Sigmoid colon (tissue), 7 donors: Measurements from ENCODE around the gene NFIB. TPM values are rescaled to one million over a fixed set of nuclear protein-coding genes. Genes with fewer than 3 reads are reported as not detected.

Source experiments
- DNase-seq: peaks from one replicate; pipeline ENCODE4 v3.0.0-alpha.2; 2019
- H3K27ac ChIP-seq, 4 donors: fragments of 200-600 bp; sonication (generic); one replicate each; pipeline ENCODE4 v1.5.1; 2016 to 2019; ENCODE audit warnings: mild to moderate bottlenecking in 1 of 4
- H3K27me3 ChIP-seq, 3 donors: fragments of 200-600 bp; sonication (generic); one replicate each; pipeline ENCODE4 v1.5.1; 2019; ENCODE audit warnings: mild to moderate bottlenecking in 1 of 3
- H3K36me3 ChIP-seq, 4 donors: fragments of 200-600 bp; sonication (generic); one replicate each; pipeline ENCODE4 v1.5.1; 2016 to 2019
- H3K4me1 ChIP-seq, 4 donors: fragments of 200-600 bp; sonication (generic); one replicate each; pipeline ENCODE4 v1.5.1; 2017 to 2019
- H3K4me3 ChIP-seq, 4 donors: fragments of 200-600 bp; sonication (generic); one replicate each; pipeline ENCODE4 v1.5.1; 2017 to 2019; ENCODE audit warnings: mild to moderate bottlenecking in 2 of 4, moderate library complexity in 1 of 4
- H3K9me3 ChIP-seq, 4 donors: fragments of 200-600 bp in 3 of 4; sonication (generic) in 3 of 4; one replicate each; pipeline versions ENCODE4 v1.5.1 to v1.6.1; 2013 to 2019
- CTCF ChIP-seq, 4 experiments: fragments of 450-650 bp in 3 of 4; fragments of 200-600 bp in 1 of 4; IDR thresholded peaks; one replicate each; pipeline ENCODE4 v1.5.1; 2016 to 2019; ENCODE audit warnings: antibody characterized with exemption in 4 of 4, mild to moderate bottlenecking in 3 of 4, moderate library complexity in 2 of 4
- EP300 ChIP-seq, 4 donors: sonication (generic); formaldehyde crosslinking; IDR thresholded peaks; one replicate each; pipeline ENCODE4 v1.6.1; 2017; ENCODE audit warnings: antibody characterized with exemption in 4 of 4
- POLR2A ChIP-seq, 2 donors: fragments of 450-650 bp; IDR thresholded peaks; one replicate each; pipeline ENCODE4 v1.6.1; 2016; ENCODE audit warnings: antibody characterized with exemption in 2 of 2, mild to moderate bottlenecking in 2 of 2, moderate library complexity in 2 of 2
- POLR2AphosphoS5 ChIP-seq, 4 donors: sonication (generic); formaldehyde crosslinking; IDR thresholded peaks; one replicate each; pipeline ENCODE4 v1.6.1; 2017; ENCODE audit warnings: antibody characterized with exemption in 4 of 4
- WGBS, 2 donors: extraction: QIAGEN DNeasy Blood & Tissue Kit; methylation state at CpG; one replicate each; pipeline ENCODE4 v1.1.7; 2013; 5-methylcytosine and 5-hydroxymethylcytosine counted together
- intact Hi-C: fragments of 100-400 bp; cut with DNase I; formaldehyde crosslinking; loops from one replicate; pipeline ENCODE4 v1.15.1; 2023
- polyA plus RNA-seq, 3 donors: library from polyadenylated mRNA; stranded (reverse); fragments of 200-250 nt; gene quantifications; one replicate each; pipeline ENCODE4 v1.2.3, GENCODE V29; 2013
- total RNA-seq, 4 donors: library from RNA; depleted of rRNA; stranded (reverse); fragments of >200 nt; gene quantifications; one replicate each; pipeline ENCODE4 v1.1.0, GENCODE V29; 2016
- donor health status: healthy with polysubstance abuse.
- donor health status: Bipolar disorder and iron deficiency.
- donor health status: healthy.

Gene NFIB
- total and polyA plus RNA-seq, 7 donors = 3.7 to 129 (median 45.3) TPM

- intact Hi-C loops = no loop called here
- peak overlapping the region in 3 of 4 donors; percentile 7 to 61 (median 33) for H3K27ac ChIP-seq
- no peaks in the 10 kb centered on the region for H3K36me3 ChIP-seq
- no peaks in the 10 kb centered on the region for H3K27me3 ChIP-seq
- H3K4me1 ChIP-seq = peaks cover 2 to 86% (median 64%) of the 10 kb centered on the region in 4 donors
- DNase-seq = no peak
- TF ChIP-seq CTCF (IDR thresholded peaks at IDR 0.05) (no peak), EP300 (IDR thresholded peaks at IDR 0.05) (no peak), POLR2A (IDR thresholded peaks at IDR 0.05) (no peak), POLR2AphosphoS5 (IDR thresholded peaks at IDR 0.05) (no peak)
- no peaks in the 10 kb centered on the region for H3K9me3 ChIP-seq
- WGBS, 2 donors = 0 to 46% methylated on average over 1 of the region's 1 CpG
- H3K4me3 ChIP-seq = peak overlapping the region in 1 of 4 donors; percentile 9
Measured at GRCh38 chr9:14281136-14281795, 32.7 kb downstream of the NFIB start.

- DNase-seq = no peak
- intact Hi-C loops = no loop called here
- Histone ChIP-seq H3K4me3 (no peak overlapping the region), H3K27ac (peak overlapping the region in 2 of 4 donors; percentile 33 to 61), H3K36me3 (no peaks in the 10 kb centered on the region), H3K9me3 (no peaks in the 10 kb centered on the region), H3K27me3 (no peaks in the 10 kb centered on the region), H3K4me1 (peaks cover 2 to 93% (median 73%) of the 10 kb centered on the region in 4 donors)
- TF ChIP-seq POLR2A (IDR thresholded peaks at IDR 0.05) (no peak), CTCF (IDR thresholded peaks at IDR 0.05) (no peak), POLR2AphosphoS5 (IDR thresholded peaks at IDR 0.05) (no peak), EP300 (IDR thresholded peaks at IDR 0.05) (no peak)
- 92 to 98% methylated on average over 3 of the region's 3 CpGs for WGBS, 2 donors
Measured at GRCh38 chr9:14279671-14280070, 34.3 kb downstream of the NFIB start.

GRCh38 chr9:14278291-14278721, 35.6 kb downstream of the NFIB start:
- intact Hi-C loops = no loop called here
- no peak for DNase-seq
- no peak overlapping the region for H3K4me3 ChIP-seq
- H3K36me3 ChIP-seq = no peaks in the 10 kb centered on the region
- peak overlapping the region in 2 of 4 donors; percentile 55 to 60 for H3K27ac ChIP-seq
- H3K4me1 ChIP-seq = peaks cover 2 to 97% (median 80%) of the 10 kb centered on the region in 4 donors
- H3K27me3 ChIP-seq = no peaks in the 10 kb centered on the region
- WGBS, 2 donors = 71 to 80% methylated on average over 5 of the region's 5 CpGs
- no peaks in the 10 kb centered on the region for H3K9me3 ChIP-seq
- TF ChIP-seq POLR2AphosphoS5 (IDR thresholded peaks at IDR 0.05) (no peak), CTCF (IDR thresholded peaks at IDR 0.05) (no peak), EP300 (IDR thresholded peaks at IDR 0.05) (no peak), POLR2A (IDR thresholded peaks at IDR 0.05) (no peak)

GRCh38 chr9:14277761-14278160, 36.2 kb downstream of the NFIB start:
- no peaks in the 10 kb centered on the region for H3K9me3 ChIP-seq
- intact Hi-C loops = no loop called here
- no peak for DNase-seq
- WGBS, 2 donors = 86 to 89% methylated on average over 3 of the region's 3 CpGs
- TF ChIP-seq POLR2A (IDR thresholded peaks at IDR 0.05) = no peak
- TF ChIP-seq POLR2AphosphoS5 (IDR thresholded peaks at IDR 0.05) = no peak
- no peak for TF ChIP-seq EP300 (IDR thresholded peaks at IDR 0.05)
- no peak for TF ChIP-seq CTCF (IDR thresholded peaks at IDR 0.05)
- peak overlapping the region in 3 of 4 donors; percentile 46 to 60 (median 55) for H3K27ac ChIP-seq
- no peaks in the 10 kb centered on the region for H3K27me3 ChIP-seq
- peak overlapping the region in 1 of 4 donors; percentile 15 for H3K4me3 ChIP-seq
- no peaks in the 10 kb centered on the region for H3K36me3 ChIP-seq
- H3K4me1 ChIP-seq = peaks cover 2 to 97% (median 80%) of the 10 kb centered on the region in 4 donors
